H1 (cell line): Measurements from ENCODE around the gene PLPPR1. TPM values are rescaled to one million over a fixed set of nuclear protein-coding genes. Genes with fewer than 3 reads are reported as not detected.

ENCODE experiments used
- CTCF ChIA-PET: fragments of 300-600 bp; sonication (Branson Sonifier 250); formaldehyde crosslinking; loops from one replicate; lab custom pipeline; 2021; ENCODE audit not compliant: partially characterized antibody; lab: Charles Lee
- POLR2A ChIA-PET: fragments of 300-600 bp; sonication (Branson Sonifier 250); formaldehyde crosslinking; loops from one replicate; lab custom pipeline; 2021; ENCODE audit warnings: inconsistent platforms; ENCODE audit not compliant: partially characterized antibody; lab: Charles Lee
- DNase-seq, 2 experiments: peaks; one replicate each; pipeline versions ENCODE4 v3.0.0 to v3.0.0-alpha.2; 2010 to 2022; ENCODE audit warnings: low spot score in 2 of 2, low read depth in 1 of 2, mixed read lengths in 1 of 2
- FAIRE-seq: peaks from 2 replicates; lab custom pipeline; 2011; peaks lifted over from hg19 to GRCh38; lab: Jason Lieb, UNC
- H2AFZ ChIP-seq: 2 replicates; pipeline ENCODE4 v1.8.1; 2012; ENCODE audit warnings: low read length, inconsistent platforms
- H2AK5ac ChIP-seq: 2 replicates; pipeline ENCODE4 v1.6.1; 2013; ENCODE audit warnings: low read depth, low read length
- H2BK120ac ChIP-seq: replicated peaks from 2 replicates; pipeline ENCODE3; 2013; ENCODE audit warnings: low read depth, low read length, inconsistent platforms
- H2BK12ac ChIP-seq: 2 replicates; pipeline ENCODE4 v1.6.1; 2013; ENCODE audit warnings: low read depth, low read length
- H2BK15ac ChIP-seq: 2 replicates; pipeline ENCODE4 v1.6.1; 2013; ENCODE audit warnings: low read length
- H2BK20ac ChIP-seq: 2 replicates; pipeline ENCODE4 v1.6.1; 2013; ENCODE audit warnings: low read length
- H2BK5ac ChIP-seq: 2 replicates; pipeline ENCODE4 v1.6.1; 2013; ENCODE audit warnings: low read depth, low read length
- H3K14ac ChIP-seq: 2 replicates; pipeline ENCODE4 v1.6.1; 2013; ENCODE audit warnings: inconsistent platforms; ENCODE audit not compliant: insufficient read length
- H3K18ac ChIP-seq: 2 replicates; pipeline ENCODE4 v1.6.1; 2013; ENCODE audit warnings: low read length; ENCODE audit errors: extremely low read depth
- H3K23ac ChIP-seq: 2 replicates; pipeline ENCODE4 v1.6.1; 2013; ENCODE audit warnings: inconsistent platforms; ENCODE audit not compliant: insufficient read length
- H3K23me2 ChIP-seq: 2 replicates; pipeline ENCODE4 v1.6.1; 2013; ENCODE audit warnings: low read depth, low read length
- H3K27ac ChIP-seq: 2 replicates; pipeline ENCODE4 v1.6.1; 2011; ENCODE audit warnings: low read depth, low read length, inconsistent platforms
- H3K27me3 ChIP-seq, 4 experiments: replicated peaks in 1 of 4; 1 replicate in 1 of 4; 2 replicates in 3 of 4; pipeline versions ENCODE4 v1.6.1 to v1.8.1; 2011 to 2013; ENCODE audit warnings: low read length in 3 of 4, mild to moderate bottlenecking in 3 of 4, inconsistent platforms in 2 of 4, mixed read lengths in 2 of 4, moderate library complexity in 1 of 4; ENCODE audit not compliant: control insufficient read depth in 3 of 4, insufficient read depth in 3 of 4; ENCODE audit errors: extremely low read depth in 1 of 4
- H3K36me3 ChIP-seq, 4 experiments: 2 replicates each; pipeline versions ENCODE4 v1.6.1 to v1.8.1; 2011 to 2013; ENCODE audit warnings: mild to moderate bottlenecking in 4 of 4, low read length in 3 of 4, moderate library complexity in 2 of 4, control low read depth in 1 of 4, inconsistent platforms in 1 of 4; ENCODE audit not compliant: insufficient read depth in 4 of 4, control insufficient read depth in 2 of 4
- H3K4ac ChIP-seq: replicated peaks from 2 replicates; pipeline ENCODE3; 2013; ENCODE audit warnings: low read length, low read depth, mixed read lengths, inconsistent platforms; ENCODE audit not compliant: insufficient read length
- H3K4me1 ChIP-seq, 4 experiments: replicated peaks in 1 of 4; 1 replicate in 1 of 4; 2 replicates in 3 of 4; pipeline versions ENCODE4 v1.6.1 to v1.8.1; 2011 to 2013; ENCODE audit warnings: low read length in 3 of 4, inconsistent platforms in 2 of 4, mixed read lengths in 1 of 4; ENCODE audit not compliant: insufficient read depth in 4 of 4, control insufficient read depth in 3 of 4
- H3K4me2 ChIP-seq, 2 experiments: 2 replicates each; pipeline versions ENCODE4 v1.6.1 to v1.8.1; 2011 to 2013; ENCODE audit warnings: low read depth in 2 of 2, low read length in 2 of 2, control low read depth in 1 of 2, inconsistent platforms in 1 of 2, mild to moderate bottlenecking in 1 of 2; ENCODE audit not compliant: insufficient read depth in 1 of 2
- H3K4me3 ChIP-seq, 4 experiments: fragments of 200-600, 300-600 bp in 1 of 4; sonication (generic), shearing (Covaris generic), sonication (Bioruptor Twin) in 1 of 4; 2 replicates each; pipeline versions ENCODE4 v1.5.1 to v1.8.1; 2011 to 2016; ENCODE audit warnings: low read length in 4 of 4, low read depth in 3 of 4, control low read depth in 2 of 4, inconsistent platforms in 2 of 4, mild to moderate bottlenecking in 2 of 4, mixed read lengths in 1 of 4, moderate library complexity in 1 of 4; ENCODE audit not compliant: insufficient read depth in 2 of 4; ENCODE audit errors: extremely low read depth in 1 of 4
- H3K56ac ChIP-seq: replicated peaks from 2 replicates; pipeline ENCODE3; 2013; ENCODE audit warnings: low read depth, mild to moderate bottlenecking, mixed read lengths, low read length, inconsistent platforms; ENCODE audit not compliant: insufficient read length
- H3K79me1 ChIP-seq: 2 replicates; pipeline ENCODE4 v1.6.1; 2013; ENCODE audit warnings: low read depth, low read length, control low read depth
- H3K79me2 ChIP-seq, 2 experiments: 2 replicates each; pipeline versions ENCODE4 v1.6.1 to v1.8.1; 2012 to 2013; ENCODE audit warnings: low read length in 2 of 2, mild to moderate bottlenecking in 2 of 2, inconsistent platforms in 1 of 2; ENCODE audit not compliant: insufficient read depth in 2 of 2, control insufficient read depth in 1 of 2
- H3K9ac ChIP-seq, 4 experiments: replicated peaks in 1 of 4; 1 replicate in 1 of 4; 2 replicates in 3 of 4; pipeline versions ENCODE4 v1.6.1 to v1.8.1; 2011 to 2013; ENCODE audit warnings: low read depth in 3 of 4, low read length in 3 of 4, control low read depth in 2 of 4, mild to moderate bottlenecking in 2 of 4, moderate library complexity in 2 of 4, inconsistent platforms in 1 of 4; ENCODE audit errors: extremely low read depth in 1 of 4
- H3K9me3 ChIP-seq, 2 experiments: 2 replicates each; pipeline versions ENCODE4 v1.6.1 to v1.8.1; 2012 to 2013; ENCODE audit warnings: mild to moderate bottlenecking in 2 of 2, moderate library complexity in 2 of 2, control low read depth in 1 of 2, inconsistent platforms in 1 of 2, low read depth in 1 of 2, low read length in 1 of 2, mixed read lengths in 1 of 2; ENCODE audit not compliant: insufficient read depth in 2 of 2
- H4K20me1 ChIP-seq, 2 experiments: replicated peaks in 1 of 2; 2 replicates each; pipeline versions ENCODE3 to v1.8.1; 2011 to 2013; ENCODE audit warnings: inconsistent platforms in 2 of 2, low read length in 2 of 2, mild to moderate bottlenecking in 1 of 2; ENCODE audit not compliant: insufficient read depth in 2 of 2, control insufficient read depth in 1 of 2
- H4K5ac ChIP-seq: 2 replicates; pipeline ENCODE4 v1.6.1; 2013; ENCODE audit warnings: low read length, low read depth, mixed read lengths, inconsistent platforms; ENCODE audit not compliant: insufficient read length
- H4K8ac ChIP-seq: 2 replicates; pipeline ENCODE4 v1.8.0; 2013; ENCODE audit warnings: mild to moderate bottlenecking, moderate library complexity, low read length, inconsistent platforms; ENCODE audit not compliant: insufficient read depth; ENCODE audit errors: extremely low read depth
- H4K91ac ChIP-seq: replicated peaks from 2 replicates; pipeline ENCODE3; 2013; ENCODE audit warnings: low read length, mixed read lengths, inconsistent platforms; ENCODE audit not compliant: insufficient read length
- BACH1 ChIP-seq: IDR thresholded peaks from 2 replicates; pipeline ENCODE4 v1.6.1; 2012; ENCODE audit warnings: low read length, improper control_type of control experiment
- CBX5 ChIP-seq: fragments of 300-800, 300-1000 bp; sonication (generic); IDR thresholded peaks from 2 replicates; pipeline ENCODE4 v1.7.1; 2016; ENCODE audit warnings: antibody characterized with exemption, low read length, low read depth
- CEBPB ChIP-seq: IDR thresholded peaks from 2 replicates; pipeline ENCODE4 v1.6.1; 2012; ENCODE audit warnings: low read depth, low read length
- CREB1 ChIP-seq: IDR thresholded peaks from 2 replicates; pipeline ENCODE4 v1.6.1; 2012; ENCODE audit warnings: inconsistent platforms
- CTCF ChIP-seq, 3 experiments: IDR thresholded peaks; 1 replicate in 2 of 3; 2 replicates in 1 of 3; pipeline versions ENCODE4 v1.5.1 to v1.6.1; 2011; ENCODE audit warnings: low read length in 3 of 3, mild to moderate bottlenecking in 3 of 3, inconsistent platforms in 2 of 3, low read depth in 1 of 3, moderate library complexity in 1 of 3; ENCODE audit not compliant: insufficient read depth in 1 of 3; ENCODE audit errors: control extremely low read depth in 1 of 3
- HDAC6 ChIP-seq: IDR thresholded peaks from one replicate; pipeline ENCODE4 v1.7.1; 2012; ENCODE audit warnings: low read depth, mild to moderate bottlenecking, inconsistent platforms, low read length, moderate library complexity
- NANOG ChIP-seq: IDR thresholded peaks from 2 replicates; pipeline ENCODE4 v1.6.1; 2011; ENCODE audit warnings: low read length, low read depth, mild to moderate bottlenecking, inconsistent platforms; ENCODE audit not compliant: insufficient read depth, poor library complexity, severe bottlenecking
- RFX5 ChIP-seq: IDR thresholded peaks from 2 replicates; pipeline ENCODE4 v1.6.1; 2011; ENCODE audit warnings: low read depth, low read length, improper control_type of control experiment, borderline replicate concordance
- SIN3A ChIP-seq, 2 experiments: IDR thresholded peaks in 1 of 2; conservative IDR thresholded peaks in 1 of 2; 2 replicates each; pipeline ENCODE4 v1.6.1; 2011 to 2012; ENCODE audit warnings: low read length in 2 of 2, improper control_type of control experiment in 1 of 2, low read depth in 1 of 2, mild to moderate bottlenecking in 1 of 2
- WGBS, 2 experiments: shearing (Covaris generic) in 1 of 2; methylation state at CpG; one replicate each; pipeline versions ENCODE4 v1.1.6 to v1.1.7; 2013 to 2015; ENCODE audit warnings: low lambda C conversion rate in 2 of 2, mixed read lengths in 2 of 2, inconsistent platforms in 1 of 2, low coverage in 1 of 2, missing lambda C conversion rate in 1 of 2; ENCODE audit not compliant: insufficient replicate concordance in 2 of 2, insufficient coverage in 1 of 2, insufficient read length in 1 of 2; ENCODE audit errors: extremely low coverage in 1 of 2, missing lambda C conversion rate in 1 of 2; 5-methylcytosine and 5-hydroxymethylcytosine counted together
- polyA plus RNA-seq, 7 experiments: library from polyadenylated mRNA; depleted of rRNA in 3 of 7; stranded (reverse) in 5 of 7; unstranded in 2 of 7; fragments of >200 nt in 5 of 7; fragments of 200-250 nt in 2 of 7; gene quantifications; 1 replicate in 5 of 7; 2 replicates in 1 of 7; 4 replicates in 1 of 7; pipeline versions ENCODE4 v1.2.1 to v1.2.3, GENCODE V29; 2011 to 2013; ENCODE audit warnings: missing spikeins in 2 of 7, mixed read lengths in 2 of 7
- total RNA-seq: library from RNA; stranded (reverse); fragmentation: NEBNext Ultra II Directional; extraction: Animal tissue kit (Norgen Biotek cat#: 25700); gene quantifications from 2 replicates; pipeline ENCODE4 v1.2.1, GENCODE V29; 2021

The PLPPR1 gene
- total and polyA plus RNA-seq, 2 of the 8 experiments (the other 6 are each of a cell fraction or from before 2014, with no cell fraction given): 1.4 to 1.8 TPM

DNA sequence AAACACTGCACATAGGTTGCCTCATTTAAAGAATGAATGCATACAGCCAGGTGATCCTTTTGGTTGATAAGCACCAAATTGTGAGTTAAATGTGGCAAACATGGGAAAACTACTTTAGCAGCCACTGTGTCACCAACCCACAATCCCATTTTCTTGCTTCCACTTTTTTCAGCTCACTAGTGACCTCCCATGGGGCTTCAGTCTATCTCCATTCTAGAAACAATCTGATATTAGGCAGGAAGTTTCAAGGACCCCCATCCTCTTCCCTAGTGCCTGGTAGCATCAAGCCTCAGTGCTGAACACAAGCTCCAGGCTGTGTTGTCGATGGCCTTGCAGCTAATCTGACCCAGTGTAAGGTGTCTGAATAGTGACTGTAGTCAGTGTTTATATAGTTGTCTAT is 66.2 kb downstream of the PLPPR1 start:
- Histone ChIP-seq H4K20me1 (no peaks in the 10 kb centered on the region), H3K4ac (no peak overlapping the region), H3K36me3 (no peaks in the 10 kb centered on the region; a peak in 1 of 8 replicates), H3K4me2 (no peak overlapping the region), H3K27me3 (no peaks in the 10 kb centered on the region), H3K23ac (no peak overlapping the region), H2BK20ac (no peak overlapping the region), H3K27ac (no peak overlapping the region), H2AFZ (no peak overlapping the region), H4K91ac (no peak overlapping the region), H3K23me2 (0 out of 2 replicates have a peak, but pooled peaks cover 3% of the 10 kb centered on the region), H2BK12ac (no peak overlapping the region), H3K18ac (no peak overlapping the region), H3K4me3 (no peak overlapping the region), H3K14ac (no peak overlapping the region), H2BK15ac (no peak overlapping the region), H3K56ac (no peak overlapping the region), H3K4me1 (peaks cover 2 to 28% (median 23%) of the 10 kb centered on the region in 4 experiments), H2BK120ac (no peak overlapping the region), H3K79me1 (no peaks in the 10 kb centered on the region), H2AK5ac (no peak overlapping the region), H4K8ac (no peak overlapping the region), H3K79me2 (no peaks in the 10 kb centered on the region), H3K9ac (no peak overlapping the region), H4K5ac (no peak overlapping the region), H3K9me3 (no peaks in the 10 kb centered on the region), H2BK5ac (no peak overlapping the region)
- CTCF ChIA-PET: interaction anchor here (1.1 to 2.1 kb wide), 4 partner anchors 24 to 380 kb away, joined by 3 to 7 read pairs (median 5); no protein-coding TSS in a partner anchor
- DNase-seq (no peak), FAIRE-seq (no peak)
- no peak for TF ChIP-seq CBX5
- no peak for TF ChIP-seq CEBPB
- no peak for TF ChIP-seq HDAC6
- TF ChIP-seq BACH1: no peak
- no peak for TF ChIP-seq RFX5
- TF ChIP-seq CTCF (IDR thresholded peaks at IDR 0.05; ENCODE audit: control extremely low read depth in 1 of 3, insufficient read depth in 1 of 3, low read depth in 1 of 3, low read length in 3 of 3): no peak
- TF ChIP-seq NANOG: no peak
- no peak for TF ChIP-seq CREB1
- no peak for TF ChIP-seq SIN3A (conservative IDR thresholded peaks at IDR 0.05 in 1 of 2, IDR thresholded peaks at IDR 0.05 in 1 of 2; ENCODE audit: low read depth in 1 of 2, low read length in 2 of 2)
- 100% methylated on average over 1 of the region's 1 CpG; no CpG with 5 or more reads in 1 of the 2 experiments for WGBS, 2 experiments
- POLR2A ChIA-PET: interaction anchor here (1.4 kb wide), 1 partner anchor 13 kb away, joined by 3 read pairs; no protein-coding TSS in a partner anchor
